HG03558 (cell line): ENCODE measurements around the gene ECHDC3.
"Not testable (repeated sequence)": the region's sequence is repeated elsewhere in the genome, so short reads cannot be mapped to it uniquely, and the experiment has no call there.

ENCODE experiments used
- ATAC-seq: cut with Tn5 transposase; IDR thresholded peaks from one replicate; pipeline ENCODE4 v1.9.1; 2021; ENCODE audit warnings: moderate number of reproducible peaks; ENCODE audit not compliant: unreplicated experiment; ENCODE audit errors: extremely low read depth

Gene ECHDC3, protein sequence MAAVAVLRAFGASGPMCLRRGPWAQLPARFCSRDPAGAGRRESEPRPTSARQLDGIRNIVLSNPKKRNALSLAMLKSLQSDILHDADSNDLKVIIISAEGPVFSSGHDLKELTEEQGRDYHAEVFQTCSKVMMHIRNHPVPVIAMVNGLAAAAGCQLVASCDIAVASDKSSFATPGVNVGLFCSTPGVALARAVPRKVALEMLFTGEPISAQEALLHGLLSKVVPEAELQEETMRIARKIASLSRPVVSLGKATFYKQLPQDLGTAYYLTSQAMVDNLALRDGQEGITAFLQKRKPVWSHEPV

GRCh38 chr10:11742009-11742778 is at the start of gene ECHDC3:
Gene ECHDC3 (plus strand): TSS chr10:11742382. CDS start chr10:11742577, 195 bp downstream.
- ATAC-seq = no peak

DNA sequence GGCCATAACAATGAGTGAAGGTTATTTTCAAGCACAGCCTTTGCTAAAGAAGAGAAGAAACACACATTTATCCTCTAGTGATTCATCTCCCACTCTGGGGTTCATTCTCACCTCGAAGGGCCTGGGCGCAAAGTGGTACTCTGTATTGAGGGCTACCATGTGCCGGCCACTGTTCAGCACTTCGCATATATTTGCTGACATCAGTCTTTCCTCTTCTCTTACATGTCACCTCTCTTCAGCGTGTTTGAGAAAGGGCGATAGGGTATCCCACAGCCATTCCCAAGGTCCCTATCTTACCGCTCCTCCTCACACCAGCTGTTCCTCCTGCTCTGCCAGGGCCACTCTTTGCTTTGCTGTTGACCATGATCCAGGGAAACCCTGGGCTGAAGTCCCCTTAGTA is 48.8 kb upstream of the ECHDC3 start:
- no peak for ATAC-seq

GRCh38 chr10:11695779-11696178 is 46.4 kb upstream of the ECHDC3 start:
- no peak for ATAC-seq

GRCh38 chr10:11697718-11698527 is 44.3 kb upstream of the ECHDC3 start:
- ATAC-seq = peak; percentile 40

GRCh38 chr10:11698691-11699549 is 43.3 kb upstream of the ECHDC3 start:
- peak; percentile 47 for ATAC-seq

DNA sequence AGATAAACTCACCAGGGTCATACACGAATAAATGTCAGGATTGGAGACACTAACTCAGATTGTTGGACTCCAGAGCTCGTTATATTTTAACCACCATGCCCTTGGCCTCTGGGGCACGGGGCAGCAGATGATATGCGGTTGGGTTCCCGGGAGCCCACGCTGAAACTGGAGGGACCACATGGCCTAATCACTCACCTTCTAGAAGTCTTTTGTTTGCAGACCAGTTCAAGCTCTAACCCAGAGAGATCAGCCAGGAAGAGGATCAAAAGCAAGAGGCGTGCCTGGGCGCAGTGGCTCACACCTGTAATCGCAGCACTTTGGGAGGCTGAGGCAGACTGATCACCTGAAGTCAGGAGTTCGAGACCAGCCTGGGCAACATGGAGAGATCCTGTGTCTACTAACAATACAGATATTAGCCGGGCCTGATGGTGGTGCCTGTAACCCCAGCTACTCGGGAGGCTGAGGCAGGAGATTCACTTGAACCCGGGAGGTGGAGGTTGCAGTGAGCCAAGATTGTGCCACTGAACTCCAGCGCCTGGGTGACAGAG is 42.6 kb upstream of the ECHDC3 start:
- ATAC-seq = no peak

DNA sequence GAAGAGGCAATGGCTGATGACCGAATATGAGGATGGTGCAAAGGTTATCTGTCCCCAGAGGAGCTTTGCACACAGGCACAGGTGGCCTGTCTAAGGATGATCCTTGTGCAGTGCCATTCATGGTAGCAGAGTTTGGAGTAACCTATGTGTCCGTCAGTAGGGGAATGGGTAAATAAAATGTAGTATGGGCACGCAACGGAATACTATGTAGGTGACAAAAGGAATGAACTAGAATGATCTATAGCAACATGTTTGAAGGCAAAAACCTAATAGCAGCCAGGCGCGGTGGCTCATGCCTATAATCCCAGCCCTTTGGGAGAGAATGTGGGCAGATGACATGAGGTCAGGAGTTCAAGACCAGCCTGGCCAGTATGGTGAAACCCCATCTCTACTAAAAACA is 41.6 kb upstream of the ECHDC3 start:
- no peak for ATAC-seq

DNA sequence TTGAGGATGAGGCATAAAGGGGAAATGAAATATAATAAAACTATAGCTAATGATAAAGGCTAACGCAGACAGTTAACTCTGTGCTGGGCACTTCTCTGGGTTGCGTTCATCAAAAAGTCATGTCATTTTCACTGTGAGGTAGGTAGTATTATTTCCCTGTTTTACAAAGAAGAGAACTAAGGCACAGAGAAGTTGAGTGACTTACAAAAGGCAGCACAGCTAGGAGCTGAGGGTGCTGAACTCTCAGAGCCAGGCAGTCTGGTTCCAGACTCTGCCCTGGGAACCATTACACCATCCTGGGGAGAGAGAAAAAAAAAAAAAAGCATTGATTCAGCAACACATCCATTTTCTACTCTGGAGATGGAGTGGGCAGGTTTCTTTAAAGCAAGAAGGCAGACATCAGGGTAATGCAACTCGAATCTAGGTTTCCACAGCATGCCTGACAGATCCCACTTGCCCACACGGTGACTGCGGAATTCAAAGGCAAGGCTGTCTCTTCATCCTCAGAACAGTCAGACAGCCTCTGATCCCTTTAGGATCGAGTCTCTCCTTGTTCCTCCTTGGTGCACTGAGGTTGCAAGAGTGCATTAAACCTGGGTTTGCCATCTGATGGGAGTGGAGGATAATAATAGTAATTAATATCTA is 40.6 kb upstream of the ECHDC3 start:
- no peak for ATAC-seq

- ATAC-seq = no peak
These were observed 39.9 kb upstream of the ECHDC3 start for GRCh38 chr10:11702264-11702663.

GRCh38 chr10:11704092-11704491 is 38.1 kb upstream of the ECHDC3 start:
- no peak for ATAC-seq

DNA sequence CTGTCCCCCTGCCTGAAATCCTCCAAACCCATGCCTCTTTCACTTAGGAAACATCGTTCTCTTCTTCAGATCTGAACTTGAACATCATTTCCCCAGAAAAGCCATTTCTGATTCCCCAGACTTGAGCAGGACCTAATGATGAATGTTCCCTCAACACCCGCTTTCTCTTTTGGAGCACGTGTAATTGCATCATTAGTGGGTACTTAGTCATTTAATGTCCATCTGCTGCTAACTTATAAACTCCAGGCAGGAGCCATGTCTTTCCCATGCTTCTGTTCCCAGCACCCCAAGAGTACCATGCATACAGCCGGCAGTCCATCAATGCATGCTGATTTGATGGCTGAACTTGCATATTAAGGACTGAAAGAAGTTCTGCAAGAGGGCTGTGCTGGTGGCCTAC is 36.5 kb upstream of the ECHDC3 start:
- no peak for ATAC-seq

DNA sequence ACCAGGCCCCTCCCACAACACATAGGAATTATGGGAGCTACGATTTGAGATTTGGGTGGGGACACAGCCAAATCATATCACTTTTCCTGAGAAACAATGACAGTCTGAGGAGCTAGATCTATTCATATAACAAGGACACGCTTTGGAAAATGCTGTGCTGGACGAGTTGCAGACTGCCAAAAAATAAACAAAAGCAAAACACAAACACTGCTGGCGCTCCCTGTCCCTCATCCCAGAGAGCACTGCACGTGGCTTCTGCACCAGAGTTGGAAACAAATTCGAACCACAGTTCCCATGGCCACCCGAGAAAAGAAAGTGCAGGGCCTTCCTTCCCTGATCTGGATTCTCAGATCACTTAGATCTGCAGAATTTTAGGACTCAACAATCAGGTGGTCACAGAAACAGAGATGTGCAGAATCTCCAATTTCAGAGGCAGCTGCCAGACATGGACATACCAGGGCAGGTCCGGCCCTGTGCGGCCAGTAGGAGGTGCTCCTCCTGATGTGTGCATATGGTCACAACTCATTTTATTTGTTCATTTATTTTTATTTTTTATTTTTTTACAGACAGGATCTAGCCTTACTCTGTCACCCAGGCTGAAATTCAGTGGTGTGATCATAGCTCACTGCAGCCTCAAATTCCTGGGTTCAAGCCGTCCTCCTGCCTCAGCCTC is 35.2 kb upstream of the ECHDC3 start:
- ATAC-seq = no peak

DNA sequence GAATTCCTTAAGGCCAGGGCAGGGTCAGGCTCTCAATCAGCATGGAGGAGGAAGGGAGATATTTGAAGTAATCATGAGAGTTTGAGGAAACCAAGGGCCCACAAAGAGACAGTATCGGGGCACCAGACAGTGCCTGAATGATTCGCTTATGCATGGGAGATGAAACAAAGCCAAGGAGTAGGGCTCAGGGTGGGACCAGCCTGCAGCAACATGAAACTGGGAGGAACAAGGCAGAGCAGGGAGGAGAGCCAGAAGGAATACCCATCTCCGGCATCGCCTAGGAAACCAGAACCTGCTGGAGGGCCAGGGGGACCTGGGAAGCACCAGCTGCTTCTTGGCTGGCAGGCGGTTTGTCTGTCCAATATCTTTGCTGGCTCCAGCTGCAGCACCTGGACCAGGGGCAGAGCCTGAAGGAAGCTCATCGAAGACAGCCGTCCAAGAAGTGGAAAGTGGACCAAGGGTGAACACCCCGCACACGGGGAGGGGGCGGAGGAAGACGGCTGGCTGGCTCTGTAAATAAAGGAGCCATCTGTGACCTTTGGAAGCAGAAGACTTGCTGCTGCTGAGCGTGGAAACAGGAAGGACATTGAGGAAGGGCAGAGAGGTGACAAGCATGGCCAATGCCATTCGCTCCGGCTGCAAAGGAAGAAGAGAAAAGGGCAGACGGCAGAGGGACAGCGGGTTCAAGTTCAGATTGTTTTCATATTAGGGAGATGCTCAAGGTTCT is 34.4 kb upstream of the ECHDC3 start:
- no peak for ATAC-seq

- not testable (repeated sequence) for ATAC-seq
These were observed 33.4 kb upstream of the ECHDC3 start for GRCh38 chr10:11708801-11709200.

GRCh38 chr10:11712744-11713143 is 29.4 kb upstream of the ECHDC3 start:
- no peak for ATAC-seq

- no peak for ATAC-seq
These were observed 28.9 kb upstream of the ECHDC3 start for GRCh38 chr10:11713186-11713743.

- ATAC-seq = no peak
These were observed 28.2 kb upstream of the ECHDC3 start for GRCh38 chr10:11713963-11714362.
